ENCODE results near the gene KRT13.

Gene KRT13

GRCh38 chr17:41494524-41494923, 10.9 kb downstream of the KRT13 start:
- DNase-seq (ENCODE audit: low spot score): no peak

DNA sequence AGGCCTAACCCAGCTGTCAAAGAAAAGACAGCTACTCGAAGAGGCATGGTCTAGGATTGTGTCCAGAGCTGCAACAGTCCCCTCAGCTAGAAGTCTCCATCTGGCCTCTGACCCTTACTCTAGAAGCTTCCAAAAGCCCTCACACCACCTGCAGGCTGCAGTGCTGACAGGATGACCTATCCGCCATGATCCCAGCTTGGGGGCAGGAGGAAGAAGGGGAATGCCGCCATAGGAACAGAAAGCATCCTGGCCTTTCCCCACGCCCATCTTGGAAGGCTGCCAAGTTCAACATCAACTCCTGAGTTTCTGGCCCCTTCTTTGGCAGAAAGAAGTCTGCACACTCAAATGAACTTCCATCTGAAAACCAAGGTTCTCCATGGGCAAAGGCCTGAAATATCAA, 12.6 kb downstream of the KRT13 start:
- DNase-seq (ENCODE audit: low spot score): no peak

DNA sequence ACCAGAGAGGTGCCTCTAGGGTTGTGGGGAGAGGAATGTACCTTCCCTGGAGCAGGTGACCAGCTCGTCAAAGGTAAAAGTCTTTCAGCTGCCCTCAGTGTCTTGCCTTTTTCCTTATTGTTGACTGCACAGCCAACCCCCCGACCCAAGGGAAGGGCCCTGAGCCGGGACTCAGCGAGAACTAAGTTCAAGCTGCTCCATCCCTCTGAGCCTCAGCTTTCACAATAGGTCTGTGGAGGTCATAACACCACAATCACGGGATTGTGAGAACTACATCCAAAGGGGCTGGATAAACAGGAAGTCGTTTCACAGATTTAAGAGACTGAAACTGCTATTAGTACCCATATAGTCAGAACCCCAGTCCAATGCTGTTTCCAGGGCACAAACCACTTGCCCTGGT, 13.1 kb downstream of the KRT13 start:
- no peak for DNase-seq (ENCODE audit: low spot score)

- DNase-seq (ENCODE audit: low spot score): no peak
These were observed 13.9 kb downstream of the KRT13 start for GRCh38 chr17:41491476-41491875.

GRCh38 chr17:41490000-41490990, 15.1 kb downstream of the KRT13 start:
- no peak for DNase-seq (ENCODE audit: low spot score)

DNA sequence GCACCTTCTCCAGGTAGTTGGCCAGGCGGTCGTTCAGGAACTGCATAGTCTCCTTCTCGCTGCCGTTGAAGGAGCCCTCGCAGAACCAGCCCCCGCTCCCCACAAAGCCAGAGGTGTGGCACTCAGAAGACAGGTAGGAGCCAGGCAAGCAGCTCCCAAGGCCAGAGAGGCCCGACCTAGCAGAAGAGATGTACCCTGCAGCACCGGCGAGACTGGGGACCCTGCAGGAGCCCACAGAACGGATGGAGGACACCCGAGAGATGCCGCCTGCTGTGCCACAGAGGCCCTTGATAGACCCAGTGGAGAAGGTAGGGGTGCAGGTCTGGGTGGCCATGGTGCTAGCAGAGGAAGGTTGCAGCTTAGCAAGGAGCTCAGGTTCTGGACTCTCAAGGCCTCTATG, 15.9 kb downstream of the KRT13 start, which contains the start of gene KRT36:
TSS of gene KRT36 (minus strand) at position 380 of the 400 bp plus-strand sequence. CDS start at position 334, 46 bp downstream.
- no peak for DNase-seq (ENCODE audit: low spot score)

GRCh38 chr17:41486809-41487530, 18.4 kb downstream of the KRT13 start:
- peak; percentile 53 for DNase-seq (ENCODE audit: low spot score)

DNA sequence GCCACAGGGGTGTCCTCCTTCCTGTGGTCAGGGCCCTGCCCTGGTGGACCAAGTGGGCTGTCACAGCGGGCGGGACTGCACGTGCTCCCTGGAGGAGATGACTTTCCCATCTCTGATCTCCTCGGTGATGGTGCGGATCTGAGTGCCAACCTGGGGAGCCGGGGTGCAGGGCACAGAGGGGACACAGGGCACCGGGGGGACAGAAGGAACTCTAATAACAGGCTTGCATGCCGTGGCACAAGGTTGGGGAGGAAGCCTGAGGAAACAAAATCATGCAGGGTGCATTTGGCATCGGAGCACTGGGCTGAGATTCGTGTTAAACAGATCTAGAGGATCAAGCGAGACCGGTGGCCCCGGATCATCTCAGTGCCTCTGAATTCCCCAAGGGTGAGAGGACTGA, 19.1 kb downstream of the KRT13 start:
- no peak for DNase-seq (ENCODE audit: low spot score)

DNA sequence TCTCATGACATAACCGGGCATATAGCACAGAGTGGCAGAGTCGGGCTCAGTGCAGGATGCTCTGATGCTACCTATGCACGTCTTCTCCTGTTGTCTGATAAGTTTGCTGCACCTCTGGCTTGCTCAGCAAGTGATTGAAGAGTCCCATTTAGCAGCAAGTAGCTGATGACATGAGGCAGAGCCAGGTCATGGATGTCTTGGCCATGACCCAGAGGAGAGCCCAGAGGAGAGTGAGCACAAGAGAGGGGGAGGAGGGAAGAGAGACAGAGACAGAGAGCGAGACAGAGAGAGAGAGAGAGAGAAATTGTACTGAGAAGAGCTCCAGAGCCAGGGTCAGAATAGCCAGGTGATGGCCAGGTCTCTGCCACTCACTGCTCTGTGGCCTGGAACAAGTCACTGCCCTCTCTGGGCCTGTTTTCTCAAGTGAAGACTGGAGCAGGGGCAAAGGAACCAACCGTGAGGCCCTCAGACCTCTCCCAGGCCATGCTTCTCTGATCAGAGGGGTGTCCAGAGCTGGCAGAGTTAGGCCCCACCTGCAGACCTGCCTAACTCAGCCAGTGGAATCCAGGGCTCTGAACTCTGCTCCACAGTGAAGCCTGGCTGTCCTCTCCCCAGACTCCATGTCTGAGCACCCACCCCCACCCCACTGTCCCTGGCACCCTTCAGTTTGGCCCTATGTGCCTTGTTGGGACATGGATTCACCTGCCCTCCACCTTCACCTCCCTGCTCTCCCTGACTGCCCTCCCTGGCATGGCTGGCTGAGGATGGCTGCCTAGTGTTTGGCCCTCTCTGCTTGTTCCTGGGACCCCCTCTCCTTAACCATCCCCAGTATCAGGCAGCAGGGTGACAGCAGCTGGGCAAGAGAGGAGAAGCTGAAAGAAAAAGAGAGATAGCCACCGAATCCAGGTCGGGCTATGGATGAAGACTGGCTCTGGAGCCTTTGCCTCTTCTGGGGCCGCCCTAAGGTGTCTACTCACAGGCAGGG, 20.2 kb downstream of the KRT13 start:
- DNase-seq (ENCODE audit: low spot score): no peak

- DNase-seq (ENCODE audit: low spot score): no peak
These were observed 21.2 kb downstream of the KRT13 start for GRCh38 chr17:41483991-41484826.

DNA sequence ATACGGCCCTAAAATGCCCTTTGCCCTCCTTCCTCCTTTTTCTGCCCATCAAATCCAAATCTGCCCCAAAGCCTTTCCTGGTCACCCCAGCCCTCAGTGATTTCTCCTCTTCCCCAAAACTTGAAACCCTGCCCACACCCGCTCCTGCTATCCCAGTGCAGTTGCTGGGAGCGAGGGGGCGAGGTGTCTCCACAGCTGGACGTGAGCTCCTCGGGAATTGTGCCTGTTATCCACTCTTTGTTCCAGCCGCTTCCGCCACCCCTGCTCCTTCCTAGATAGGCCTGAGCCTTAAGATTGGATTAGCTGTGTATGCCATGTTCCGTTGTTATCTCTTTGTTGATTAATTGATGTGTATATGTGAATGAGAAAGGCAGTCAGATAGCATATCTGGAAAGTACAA, 21.9 kb downstream of the KRT13 start:
- no peak for DNase-seq (ENCODE audit: low spot score)

- DNase-seq (ENCODE audit: low spot score): no peak
These were observed 24.4 kb downstream of the KRT13 start, which contains the start of gene KRT35 for GRCh38 chr17:41481036-41481435. Gene KRT35 (minus strand): TSS chr17:41481151. CDS start chr17:41481097, 54 bp downstream.

GRCh38 chr17:41480581-41480980, 24.8 kb downstream of the KRT13 start:
- no peak for DNase-seq (ENCODE audit: low spot score)

DNA sequence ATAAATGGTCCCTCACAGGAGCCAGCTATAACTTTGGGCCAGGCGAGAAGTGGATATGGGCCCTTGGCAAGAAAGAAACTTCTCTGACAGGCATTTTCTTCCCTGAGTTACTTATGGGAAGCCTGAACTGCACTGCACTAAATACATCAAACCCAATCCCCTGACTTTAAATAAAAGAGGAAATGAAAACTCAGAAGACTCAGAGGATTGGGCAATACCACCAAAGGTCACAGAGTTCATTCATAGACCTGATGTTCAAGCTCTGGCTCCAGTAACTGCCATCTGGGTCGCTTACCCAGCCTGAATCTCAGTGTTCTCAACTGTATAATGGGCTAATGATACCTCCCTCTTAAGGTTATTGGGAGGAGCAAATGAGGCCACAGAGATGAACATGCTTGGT, 25.3 kb downstream of the KRT13 start:
- no peak for DNase-seq (ENCODE audit: low spot score)

- DNase-seq (ENCODE audit: low spot score): no peak
These were observed 27.2 kb downstream of the KRT13 start for GRCh38 chr17:41478237-41478636.

DNA sequence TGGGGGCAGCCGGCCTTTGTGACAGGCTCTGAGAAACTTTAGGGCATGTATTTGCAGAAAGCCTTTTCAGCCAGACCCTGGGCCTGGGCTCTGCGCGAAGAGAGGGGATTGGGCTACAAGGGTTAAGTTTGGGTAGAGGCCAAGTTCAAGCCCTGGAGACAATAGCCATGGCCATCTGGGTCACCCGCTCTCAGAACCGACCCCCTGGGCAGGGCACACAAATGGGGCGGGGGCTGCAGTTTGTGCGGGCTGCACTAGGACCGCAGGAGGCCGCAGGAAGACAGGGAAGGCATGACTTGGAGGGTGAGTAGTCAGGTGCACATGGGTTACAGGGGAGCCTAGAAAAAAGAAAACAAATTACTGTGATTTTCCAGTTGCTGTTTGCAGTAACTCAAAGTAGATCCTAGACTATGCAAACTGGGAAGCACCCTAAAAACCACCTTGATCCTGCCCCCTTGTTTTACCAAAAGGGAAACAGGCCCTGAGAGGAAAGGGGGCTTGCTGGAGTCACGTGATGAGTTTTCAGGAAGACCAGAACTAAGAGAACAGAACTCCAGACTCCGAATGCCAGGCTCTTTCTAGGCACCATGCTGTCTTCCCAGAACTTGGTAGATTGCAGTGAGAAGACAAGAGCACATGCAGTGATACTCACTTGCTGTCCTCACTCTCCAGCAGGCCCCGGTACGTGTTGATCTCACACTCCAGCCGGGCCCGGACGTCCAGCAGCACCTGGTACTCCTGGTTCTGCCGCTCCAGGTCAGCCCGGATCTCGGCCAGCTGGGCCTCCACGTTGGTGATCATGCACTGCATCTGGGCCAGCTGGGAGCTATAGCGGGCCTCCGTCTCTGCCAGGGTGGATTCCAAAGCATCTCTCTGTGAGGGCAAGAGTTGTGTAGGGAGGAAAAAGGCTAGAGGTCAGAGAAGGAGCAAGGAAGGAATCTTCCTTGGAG, 28.3 kb downstream of the KRT13 start:
- no peak for DNase-seq (ENCODE audit: low spot score)

DNA sequence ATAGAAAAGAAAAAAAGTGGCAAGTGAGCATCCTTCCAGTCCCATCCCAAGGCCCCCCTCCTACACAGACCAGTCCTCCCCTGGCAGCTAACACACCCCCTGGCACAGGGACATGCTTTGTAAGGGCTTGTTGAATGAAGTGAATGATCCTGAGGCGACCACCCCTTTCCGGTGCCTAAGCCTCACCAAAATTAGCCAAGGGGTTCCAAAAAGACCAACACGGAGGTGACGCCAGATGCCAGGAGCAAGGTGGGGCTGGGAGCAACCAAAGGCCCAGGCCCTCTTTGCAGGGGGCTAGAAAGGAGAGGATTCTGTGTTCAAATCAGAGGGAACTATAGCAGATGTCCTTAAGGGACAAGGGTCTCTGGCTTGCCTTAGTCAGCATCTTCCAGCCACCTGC, 30.0 kb downstream of the KRT13 start:
- DNase-seq (ENCODE audit: low spot score): no peak

DNA sequence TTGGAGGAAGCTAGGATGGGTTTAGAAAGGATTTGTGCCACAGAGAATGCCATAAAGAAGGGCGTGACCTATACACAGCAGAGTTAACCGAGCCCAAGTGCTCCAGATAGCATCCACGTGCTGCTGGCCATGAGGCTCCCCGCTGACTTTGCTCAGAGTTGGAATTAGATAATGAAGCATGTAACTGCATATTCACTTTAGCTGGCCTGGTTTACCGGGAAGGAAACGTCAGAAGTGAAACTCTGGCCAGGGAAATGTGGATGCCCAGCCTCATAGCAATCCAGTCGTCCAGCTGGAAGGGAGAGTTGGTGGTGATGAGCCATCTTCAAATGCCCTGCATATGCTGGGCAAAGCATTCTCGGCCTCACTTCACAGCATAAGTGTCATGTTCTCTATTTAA, 30.5 kb downstream of the KRT13 start:
- no peak for DNase-seq (ENCODE audit: low spot score)

DNA sequence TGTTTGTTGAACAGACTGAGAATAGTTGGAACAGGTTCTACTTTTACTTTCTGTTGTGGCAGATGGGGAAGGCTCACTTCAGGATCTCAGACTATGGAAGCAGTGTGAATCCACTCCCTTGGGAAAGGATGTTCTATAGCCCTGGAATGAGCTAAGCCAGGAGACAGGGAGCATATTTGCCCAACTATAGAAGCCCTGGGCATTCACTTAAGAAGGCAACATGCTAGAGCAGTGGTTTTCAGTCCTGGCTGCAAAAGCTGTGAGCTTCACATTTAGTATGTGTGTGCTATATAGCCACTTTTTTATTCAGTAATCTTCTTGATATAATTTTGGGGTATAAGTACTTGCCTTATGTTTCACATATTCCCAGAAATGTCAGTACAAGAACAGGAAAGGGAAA, 37.1 kb downstream of the KRT13 start:
- no peak for DNase-seq (ENCODE audit: low spot score)

- no peak for DNase-seq (ENCODE audit: low spot score)
These were observed 37.9 kb downstream of the KRT13 start for GRCh38 chr17:41467561-41467960.

Measured in HuH-7 (cell line).